HEK293T (cell line): ENCODE measurements around the gene MUCL3.

Experiments
- BHLHE40 ChIP-seq: fragments of 450-650 bp; IDR thresholded peaks from 2 replicates; pipeline ENCODE4 v1.6.1; 2016; ENCODE audit warnings: mild to moderate bottlenecking, moderate library complexity, borderline replicate concordance
- CTBP1 ChIP-seq: fragments of 450-650 bp; IDR thresholded peaks from 2 replicates; pipeline ENCODE4 v1.6.1; 2016; ENCODE audit warnings: borderline replicate concordance
- FOXM1 ChIP-seq: fragments of 450-650 bp; IDR thresholded peaks from 2 replicates; pipeline ENCODE4 v1.6.1; 2017; ENCODE audit warnings: mild to moderate bottlenecking, borderline replicate concordance
- L3MBTL2 ChIP-seq: fragments of 450-650 bp; conservative IDR thresholded peaks from 2 replicates; pipeline ENCODE4 v1.6.1; 2016; ENCODE audit warnings: mild to moderate bottlenecking
- SP1 ChIP-seq: fragments of 450-650 bp; IDR thresholded peaks from 2 replicates; pipeline ENCODE4 v1.6.1; 2017
- SUZ12 ChIP-seq: fragments of 450-650 bp; IDR thresholded peaks from 2 replicates; pipeline ENCODE4 v1.6.1; 2016; ENCODE audit warnings: mild to moderate bottlenecking

DNA sequence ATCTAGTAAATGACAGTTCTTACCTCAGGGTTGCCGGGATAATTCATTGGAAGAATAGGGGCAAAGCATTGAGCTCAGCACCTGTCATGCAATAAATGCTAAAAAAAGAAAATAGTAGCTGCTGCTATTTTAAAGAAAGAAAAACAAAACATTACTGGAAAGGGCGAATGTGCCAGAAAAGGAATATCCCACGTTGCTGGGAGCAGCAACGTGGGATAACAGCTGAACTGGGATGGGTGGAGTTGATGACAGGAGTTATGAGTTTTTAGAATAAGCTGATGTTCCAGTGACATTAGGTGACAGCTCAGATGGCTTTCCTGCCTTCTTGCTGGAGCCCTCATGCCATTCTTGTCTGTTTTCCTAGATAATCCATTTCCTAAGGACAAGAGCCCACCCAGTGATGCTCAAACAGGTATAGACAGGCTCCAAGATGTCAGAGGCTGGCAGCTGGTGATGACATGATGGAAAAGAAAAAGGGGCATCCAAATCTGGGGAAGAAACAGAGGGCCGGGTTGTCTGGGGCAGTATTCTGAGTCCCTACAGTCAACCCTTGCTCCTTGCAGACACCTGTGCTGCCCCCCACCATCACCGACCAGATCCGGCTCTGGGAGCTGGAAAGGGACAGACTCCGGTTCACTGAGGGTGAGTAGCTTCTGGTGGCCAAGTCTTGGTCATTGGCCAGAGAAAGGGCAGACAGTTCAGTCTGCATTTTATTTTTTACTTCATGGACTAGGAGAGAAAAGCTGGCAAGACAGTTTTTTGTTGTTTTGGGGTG lies 27.8 kb upstream of the MUCL3 start:
- TF ChIP-seq SP1 (no peak), FOXM1 (no peak), BHLHE40 (no peak), L3MBTL2 (no peak), SUZ12 (no peak), CTBP1 (no peak)
